Brain microvascular endothelial cell (primary cell): ENCODE data around the gene TJP1.
"Not testable (repeated sequence)": the region's sequence is repeated elsewhere in the genome, so short reads cannot be mapped to it uniquely, and the experiment has no call there.

Experiments used
- DNase-seq: peaks from one replicate; pipeline ENCODE4 v3.0.0-alpha.2; 2020
- H3K27ac ChIP-seq: fragments of 250-450 bp; sonication (Bioruptor Pico); 2 replicates; pipeline ENCODE4 v1.5.1; 2020; ENCODE audit warnings: mild to moderate bottlenecking, moderate library complexity
- H3K27me3 ChIP-seq: fragments of 250-450 bp; sonication (Bioruptor Pico); replicated peaks from 2 replicates; pipeline ENCODE4 v1.5.1; 2020; ENCODE audit warnings: mild to moderate bottlenecking
- H3K36me3 ChIP-seq: fragments of 250-450 bp; sonication (Bioruptor Pico); replicated peaks from 2 replicates; pipeline ENCODE4 v1.5.1; 2020; ENCODE audit warnings: mild to moderate bottlenecking
- H3K4me3 ChIP-seq: 2 replicates; pipeline ENCODE4 v1.5.1; 2011; ENCODE audit warnings: low read depth, mild to moderate bottlenecking, control low read depth, low read length, moderate library complexity
- CTCF ChIP-seq: IDR thresholded peaks from 2 replicates; pipeline ENCODE4 v1.5.1; 2011; ENCODE audit warnings: low read depth, mild to moderate bottlenecking, moderate library complexity, low read length, control low read depth, inconsistent platforms; ENCODE audit errors: missing control alignments
- in situ Hi-C: cut with HindIII; loops from 2 replicates; pipeline ENCODE4 v1.10.0; 2017; ENCODE audit warnings: low sequenced_read_pairs, low pct_ligation_motif_present

The TJP1 gene

DNA sequence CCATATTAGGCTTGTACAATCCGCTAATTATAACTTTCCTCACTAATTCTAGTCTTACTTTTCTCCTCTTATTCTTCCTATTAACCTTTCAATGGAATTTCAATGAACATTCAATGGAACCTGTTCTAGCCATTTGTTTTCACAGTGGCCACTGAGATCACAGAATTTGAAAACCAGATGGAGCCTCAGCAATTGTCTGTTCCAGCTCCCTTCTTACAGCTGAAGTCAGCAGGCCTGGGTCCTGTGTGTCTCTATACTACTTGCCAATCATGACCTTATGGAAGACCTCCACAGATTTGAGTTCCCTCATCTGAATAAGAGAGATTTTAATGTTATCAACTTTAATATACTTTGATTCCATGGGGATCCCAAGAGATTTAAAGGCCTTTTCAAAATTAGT is 36.6 kb downstream of the TJP1 start:
- Histone ChIP-seq H3K27ac (no peak overlapping the region), H3K36me3 (no peaks in the 10 kb centered on the region), H3K4me3 (no peak overlapping the region), H3K27me3 (no peaks in the 10 kb centered on the region)
- no peak for DNase-seq
- in situ Hi-C loops: no loop called here
- TF ChIP-seq CTCF: no peak

- DNase-seq: no peak
- Histone ChIP-seq H3K27me3 (no peaks in the 10 kb centered on the region), H3K36me3 (no peaks in the 10 kb centered on the region), H3K27ac (no peak overlapping the region), H3K4me3 (no peak overlapping the region)
- in situ Hi-C loops: no loop called here
- no peak for TF ChIP-seq CTCF
These were observed 37.1 kb downstream of the TJP1 start for GRCh38 chr15:29785136-29785535.

GRCh38 chr15:29784413-29784812 is 37.9 kb downstream of the TJP1 start:
- in situ Hi-C loops: no loop called here
- peak; percentile 26 for DNase-seq
- Histone ChIP-seq H3K4me3 (no peak overlapping the region), H3K36me3 (no peaks in the 10 kb centered on the region), H3K27ac (no peak overlapping the region), H3K27me3 (no peaks in the 10 kb centered on the region)
- no peak for TF ChIP-seq CTCF

- in situ Hi-C loops: not testable (repeated sequence)
These were observed 39.5 kb downstream of the TJP1 start for GRCh38 chr15:29782816-29783215.

GRCh38 chr15:29778382-29778781 is 43.9 kb downstream of the TJP1 start:
- in situ Hi-C loops: no loop called here
- Histone ChIP-seq H3K4me3 (no peak overlapping the region), H3K27me3 (no peaks in the 10 kb centered on the region), H3K27ac (no peak overlapping the region), H3K36me3 (no peaks in the 10 kb centered on the region)
- no peak for DNase-seq
- TF ChIP-seq CTCF: no peak

More at GRCh38 chr15:29782816-29783215, 39.5 kb downstream of the TJP1 start:
- not testable (repeated sequence) for H3K27me3 ChIP-seq, H3K27ac ChIP-seq, H3K36me3 ChIP-seq, H3K4me3 ChIP-seq
- peak; percentile 19 for DNase-seq

DNA sequence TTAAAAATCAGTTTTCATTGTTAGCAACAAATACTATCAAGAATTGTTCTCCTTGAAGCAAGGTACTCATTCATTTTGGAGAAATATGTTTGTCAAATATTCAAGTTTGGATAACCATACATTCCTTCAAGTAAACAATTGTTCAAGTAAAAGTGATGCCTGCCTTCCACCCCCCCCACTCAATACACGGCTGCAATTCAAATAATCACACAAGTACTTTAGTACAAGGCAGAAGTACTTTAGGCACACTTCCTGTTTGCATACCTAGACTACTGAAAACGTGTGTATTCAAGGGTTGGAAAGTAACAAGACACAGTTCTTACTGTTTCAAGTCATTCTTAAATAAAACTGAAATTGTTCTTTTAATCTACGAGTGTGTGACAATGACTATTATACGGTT is 45.4 kb downstream of the TJP1 start:
- no peak for TF ChIP-seq CTCF
- no peak for DNase-seq
- in situ Hi-C loops: no loop called here
- Histone ChIP-seq H3K4me3 (no peak overlapping the region), H3K27me3 (no peaks in the 10 kb centered on the region), H3K36me3 (peaks cover 2% of the 10 kb centered on the region), H3K27ac (no peak overlapping the region)
